Endodermal cell (in vitro differentiated cells): Measurements from ENCODE around the gene SUGCT. TPM values are rescaled to one million over a fixed set of nuclear protein-coding genes. Genes with fewer than 3 reads are reported as not detected.

Experiments used
- DNase-seq: peaks from one replicate; pipeline ENCODE4 v3.0.0-alpha.2; 2017
- H3K27ac ChIP-seq: 2 replicates; pipeline ENCODE4 v1.5.1; 2013; ENCODE audit warnings: mild to moderate bottlenecking, low read depth, low read length, moderate library complexity
- H3K27me3 ChIP-seq: 2 replicates; pipeline ENCODE4 v1.6.1; 2013; ENCODE audit warnings: mild to moderate bottlenecking, low read length, moderate library complexity; ENCODE audit not compliant: insufficient read depth, control insufficient read depth, poor library complexity, severe bottlenecking
- H3K36me3 ChIP-seq: 2 replicates; pipeline ENCODE4 v1.7.0; 2013; ENCODE audit warnings: mild to moderate bottlenecking, low read length, moderate library complexity; ENCODE audit not compliant: control insufficient read depth, insufficient read depth
- H3K4me1 ChIP-seq: one replicate; pipeline ENCODE4 v1.7.0; 2013; ENCODE audit warnings: low read length; ENCODE audit not compliant: control insufficient read depth, insufficient read depth
- H3K4me3 ChIP-seq: 2 replicates; pipeline ENCODE4 v1.5.1; 2013; ENCODE audit warnings: mild to moderate bottlenecking, low read length, moderate library complexity
- H3K9ac ChIP-seq: 2 replicates; pipeline ENCODE4 v1.6.1; 2013; ENCODE audit warnings: mild to moderate bottlenecking, low read length, moderate library complexity; ENCODE audit not compliant: poor library complexity, severe bottlenecking; ENCODE audit errors: extremely low read depth
- H3K9me3 ChIP-seq: 2 replicates; pipeline ENCODE4 v1.6.1; 2013; ENCODE audit warnings: mild to moderate bottlenecking, low read length, moderate library complexity; ENCODE audit not compliant: control insufficient read depth
- H3K27ac Mint-ChIP-seq: 2 replicates; pipeline ENCODE4 v1.8.0; 2020; ENCODE audit warnings: mixed read lengths
- H3K27me3 Mint-ChIP-seq: 2 replicates; pipeline ENCODE4 v1.8.0; 2021; ENCODE audit warnings: mild to moderate bottlenecking, mixed read lengths; ENCODE audit not compliant: insufficient read depth
- H3K36me3 Mint-ChIP-seq: 2 replicates; pipeline ENCODE4 v1.8.0; 2020; ENCODE audit warnings: low read depth, mixed read lengths
- H3K4me1 Mint-ChIP-seq: 2 replicates; pipeline ENCODE4 v1.8.0; 2020; ENCODE audit warnings: mixed read lengths
- H3K4me3 Mint-ChIP-seq: 2 replicates; pipeline ENCODE4 v1.8.0; 2020; ENCODE audit warnings: mild to moderate bottlenecking, moderate library complexity, mixed read lengths
- H3K9me3 Mint-ChIP-seq: 2 replicates; pipeline ENCODE4 v1.8.0; 2020; ENCODE audit warnings: mild to moderate bottlenecking, mixed read lengths
- CTCF ChIP-seq: fragments of 200-600 bp; sonication (generic); conservative IDR thresholded peaks from 2 replicates; pipeline ENCODE4 v1.5.0; 2021; ENCODE audit warnings: antibody characterized with exemption, mild to moderate bottlenecking
- WGBS, 2 experiments: methylation state at CpG; one replicate each; pipeline versions ENCODE4 v1.1.5 to v1.1.7; 2013; ENCODE audit warnings: missing lambda C conversion rate in 2 of 2, mixed read lengths in 1 of 2; ENCODE audit not compliant: insufficient coverage in 1 of 2, insufficient read length in 1 of 2; 5-methylcytosine and 5-hydroxymethylcytosine counted together
- total RNA-seq, 2 donors: library from RNA; stranded (reverse); fragmentation: NEBNext Ultra II Directional in 1 of 2; extraction: Animal tissue kit (Norgen Biotek cat#: 25700) in 1 of 2; gene quantifications; 2 replicates in 1 of 2; 3 replicates in 1 of 2; pipeline ENCODE4 v1.2.1, GENCODE V29; 2021

Gene SUGCT
- total RNA-seq, 2 donors from 2014 or later: 3.6 to 3.9 TPM

- no peaks in the 10 kb centered on the region for H3K9me3 Mint-ChIP-seq
- H3K4me3 Mint-ChIP-seq: peak overlapping the region; percentile 88
- DNase-seq: no peak
- TF ChIP-seq CTCF: no peak
- H3K36me3 Mint-ChIP-seq: peaks cover 9% of the 10 kb centered on the region
- H3K9ac ChIP-seq: peak overlapping the region; percentile 81
- peaks cover 23% of the 10 kb centered on the region for H3K36me3 ChIP-seq
- 1 to 2% methylated on average over 11 to 35 of the region's 36 CpGs for WGBS, 2 experiments
- no peaks in the 10 kb centered on the region for H3K9me3 ChIP-seq
- peak overlapping the region; percentile 26 for H3K27ac ChIP-seq
- H3K27ac Mint-ChIP-seq: peak overlapping the region; percentile 89
- H3K4me1 Mint-ChIP-seq: peaks cover 4% of the 10 kb centered on the region
- H3K4me3 ChIP-seq: peak overlapping the region; percentile 93
- H3K27me3 Mint-ChIP-seq: peaks cover 15% of the 10 kb centered on the region
- peaks cover 12% of the 10 kb centered on the region for H3K27me3 ChIP-seq
- peaks cover 3% of the 10 kb centered on the region for H3K4me1 ChIP-seq
These were observed 1.0 kb upstream of the SUGCT start for GRCh38 chr7:40133561-40134427.

DNA sequence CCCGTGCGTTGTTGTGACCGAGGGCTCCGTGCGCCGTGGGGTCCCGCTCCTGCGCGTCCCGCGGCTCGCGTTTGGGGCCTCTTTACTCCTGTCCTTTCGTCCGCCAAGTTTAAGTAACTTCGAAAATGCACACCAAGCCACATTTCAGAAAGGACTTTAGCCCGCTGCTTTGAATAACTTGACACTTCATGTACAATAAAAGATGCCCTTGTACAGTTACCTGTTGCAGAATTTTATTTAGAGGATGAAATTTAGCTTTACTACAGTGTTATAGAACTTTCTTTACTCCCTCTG, 459 bp downstream of the SUGCT start:
- peaks cover 10% of the 10 kb centered on the region for H3K36me3 Mint-ChIP-seq
- no peaks in the 10 kb centered on the region for H3K9me3 Mint-ChIP-seq
- Histone ChIP-seq H3K4me3 (peak overlapping the region; percentile 93), H3K4me1 (peaks cover 3% of the 10 kb centered on the region), H3K27ac (no peak overlapping the region), H3K9ac (peak overlapping the region; percentile 81), H3K27me3 (peaks cover 12% of the 10 kb centered on the region), H3K9me3 (no peaks in the 10 kb centered on the region), H3K36me3 (peaks cover 14% of the 10 kb centered on the region)
- no peak for DNase-seq
- WGBS, 2 experiments: 16 to 20% methylated on average over 13 to 17 of the region's 17 CpGs
- peaks cover 4% of the 10 kb centered on the region for H3K4me1 Mint-ChIP-seq
- peaks cover 15% of the 10 kb centered on the region for H3K27me3 Mint-ChIP-seq
- no peak for TF ChIP-seq CTCF
- no peak overlapping the region for H3K27ac Mint-ChIP-seq
- H3K4me3 Mint-ChIP-seq: peak overlapping the region; percentile 88

- Mint-ChIP-seq H3K4me3 (no peak overlapping the region), H3K27me3 (peaks cover 15% of the 10 kb centered on the region), H3K4me1 (peaks cover 4% of the 10 kb centered on the region), H3K36me3 (peaks cover 5% of the 10 kb centered on the region), H3K9me3 (peaks cover 3% of the 10 kb centered on the region), H3K27ac (no peak overlapping the region)
- H3K4me1 ChIP-seq: peaks cover 3% of the 10 kb centered on the region
- peaks cover 12% of the 10 kb centered on the region for H3K27me3 ChIP-seq
- H3K4me3 ChIP-seq: no peak overlapping the region
- no peak for DNase-seq
- 100% methylated on average over 1 of the region's 2 CpGs; no CpG with 5 or more reads in 1 of the 2 experiments for WGBS, 2 experiments
- H3K36me3 ChIP-seq: peaks cover 1% of the 10 kb centered on the region
- no peak for TF ChIP-seq CTCF
- no peak overlapping the region for H3K9ac ChIP-seq
- no peak overlapping the region for H3K27ac ChIP-seq
- H3K9me3 ChIP-seq: no peaks in the 10 kb centered on the region
These were observed 2.8 kb downstream of the SUGCT start for GRCh38 chr7:40137563-40137962.
